Astrocyte of the spinal cord (primary cell): ENCODE results near the gene CREG2.

Experiments
- DNase-seq: peaks from one replicate; pipeline ENCODE4 v3.0.0; 2011; ENCODE audit warnings: low read depth, low spot score
- H3K4me3 ChIP-seq: 2 replicates; pipeline ENCODE4 v1.5.1; 2011; ENCODE audit warnings: low read depth, mild to moderate bottlenecking, low read length, moderate library complexity
- CTCF ChIP-seq: IDR thresholded peaks from 2 replicates; pipeline ENCODE4 v1.5.1; 2012; ENCODE audit warnings: low read depth, mild to moderate bottlenecking, low read length, inconsistent platforms
- in situ Hi-C: cut with HindIII; loops from 2 replicates; pipeline ENCODE4 v1.10.0; 2017; ENCODE audit warnings: low sequenced_read_pairs

The CREG2 gene

GRCh38 chr2:101307950-101308431 is 79.3 kb downstream of the CREG2 start:
- DNase-seq = peak; percentile 17
- H3K4me3 ChIP-seq = peak overlapping the region; percentile 80
- no peak for TF ChIP-seq CTCF
- in situ Hi-C loops = no loop called here

GRCh38 chr2:101307503-101307902 is 79.8 kb downstream of the CREG2 start:
- DNase-seq = peak; percentile 8
- in situ Hi-C loops = no loop called here
- H3K4me3 ChIP-seq = peak overlapping the region; percentile 80
- no peak for TF ChIP-seq CTCF

GRCh38 chr2:101306410-101306809 is 80.9 kb downstream of the CREG2 start:
- in situ Hi-C loops = no loop called here
- no peak for TF ChIP-seq CTCF
- peak overlapping the region; percentile 80 for H3K4me3 ChIP-seq
- DNase-seq = no peak

GRCh38 chr2:101305492-101306078 is 81.7 kb downstream of the CREG2 start:
- in situ Hi-C loops = no loop called here
- TF ChIP-seq CTCF = no peak
- peak; percentile 64 for DNase-seq
- H3K4me3 ChIP-seq = peak overlapping the region; percentile 2

GRCh38 chr2:101305035-101305434 is 82.3 kb downstream of the CREG2 start:
- DNase-seq = no peak
- no peak overlapping the region for H3K4me3 ChIP-seq
- TF ChIP-seq CTCF = no peak
- in situ Hi-C loops = no loop called here

GRCh38 chr2:101303688-101304087 is 83.6 kb downstream of the CREG2 start:
- H3K4me3 ChIP-seq = no peak overlapping the region
- no peak for DNase-seq
- in situ Hi-C loops = no loop called here
- TF ChIP-seq CTCF = no peak
